ENCODE data around the gene C1orf56.

The C1orf56 gene

DNA sequence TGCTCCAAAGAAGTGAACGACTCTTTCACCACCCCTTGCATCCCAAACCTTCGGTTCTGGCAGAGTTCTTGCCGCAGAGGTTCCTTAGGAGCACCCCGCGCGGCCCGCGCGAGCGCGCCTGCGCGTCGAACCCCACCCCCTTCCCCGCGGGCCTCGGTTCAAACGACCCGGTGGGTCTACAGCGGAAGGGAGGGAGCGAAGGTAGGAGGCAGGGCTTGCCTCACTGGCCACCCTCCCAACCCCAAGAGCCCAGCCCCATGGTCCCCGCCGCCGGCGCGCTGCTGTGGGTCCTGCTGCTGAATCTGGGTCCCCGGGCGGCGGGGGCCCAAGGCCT, at the start of gene C1orf56:
C1orf56 (plus strand) TSS at position 161 of the 334 bp plus-strand sequence; CDS start at position 258, 97 bp downstream.
- DNase-seq (ENCODE audit: low spot score), result peak; percentile 77

GRCh38 chr1:150997949-150998348, 49.6 kb upstream of the C1orf56 start:
- no peak for DNase-seq (ENCODE audit: low spot score)

DNA sequence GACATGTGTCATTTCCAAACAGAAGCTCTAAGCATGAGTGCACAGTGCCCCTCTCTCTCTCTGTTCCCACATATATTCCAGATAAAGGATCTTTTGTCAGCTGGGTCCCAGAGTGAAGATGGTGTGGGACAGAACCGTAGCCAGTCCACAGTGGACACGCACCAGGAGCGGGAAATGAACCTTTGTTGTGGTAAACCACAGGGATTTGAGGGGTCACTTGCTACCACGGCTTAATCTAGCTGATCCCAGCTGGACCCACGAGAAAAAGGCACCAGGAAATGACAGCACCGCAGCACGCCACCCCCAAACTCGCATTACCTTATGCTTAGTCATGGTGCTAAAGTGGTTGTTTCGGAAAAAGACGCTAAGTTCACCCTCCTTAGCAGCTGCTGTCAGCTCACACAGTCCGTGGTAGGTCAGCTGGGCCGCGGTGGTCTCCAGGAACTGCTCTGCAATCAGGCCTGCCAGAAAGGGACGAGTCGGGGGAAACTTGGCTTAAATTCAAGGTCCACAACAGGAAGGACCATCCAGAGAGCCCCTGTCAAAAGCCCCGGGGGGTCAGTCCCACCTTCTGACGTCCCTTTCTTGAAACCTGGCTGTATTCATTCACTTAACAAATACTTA, 48.4 kb upstream of the C1orf56 start:
- DNase-seq (ENCODE audit: low spot score), result peak; percentile 71

DNA sequence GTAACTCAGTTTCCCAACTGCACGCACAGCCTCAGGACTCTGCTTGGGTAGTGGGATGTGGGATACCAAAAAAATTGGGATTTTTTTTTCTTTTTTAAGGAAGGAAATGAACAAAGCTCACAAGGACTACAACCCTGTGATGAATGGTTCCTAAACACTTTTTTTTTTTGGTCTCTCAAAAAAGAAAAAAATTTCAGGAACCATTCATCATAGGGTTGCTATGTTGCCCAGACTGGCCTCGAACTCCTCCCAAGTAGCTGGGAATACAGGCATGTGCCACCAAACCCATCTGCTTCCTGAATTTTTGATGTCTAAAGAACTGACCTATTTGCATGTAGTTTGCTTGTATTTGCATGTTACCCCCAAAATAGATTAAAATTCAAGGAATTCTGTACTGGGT, 47.6 kb upstream of the C1orf56 start:
- DNase-seq (ENCODE audit: low spot score), result no peak

DNA sequence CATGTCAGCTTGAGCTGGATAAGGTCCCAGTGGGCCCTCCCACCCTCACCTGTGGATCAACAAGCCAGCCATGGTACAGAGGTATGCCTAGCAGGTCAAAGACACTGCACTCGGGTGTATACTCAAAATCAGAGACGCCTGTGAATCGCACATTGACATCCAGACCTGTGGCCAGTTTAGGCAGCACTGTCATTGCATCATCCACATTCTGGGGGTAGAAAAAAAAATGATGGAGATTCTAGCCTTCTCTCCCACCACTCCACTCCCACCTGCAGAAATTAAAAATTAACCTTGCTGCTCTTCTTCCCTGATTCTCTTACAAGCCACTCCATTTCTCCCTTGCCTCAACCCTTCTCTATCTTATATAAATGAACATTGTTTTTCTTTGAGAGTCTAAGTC, 47.1 kb upstream of the C1orf56 start:
- DNase-seq (ENCODE audit: low spot score), result no peak

GRCh38 chr1:151001602-151002001, 45.9 kb upstream of the C1orf56 start:
- DNase-seq (ENCODE audit: low spot score), result no peak

DNA sequence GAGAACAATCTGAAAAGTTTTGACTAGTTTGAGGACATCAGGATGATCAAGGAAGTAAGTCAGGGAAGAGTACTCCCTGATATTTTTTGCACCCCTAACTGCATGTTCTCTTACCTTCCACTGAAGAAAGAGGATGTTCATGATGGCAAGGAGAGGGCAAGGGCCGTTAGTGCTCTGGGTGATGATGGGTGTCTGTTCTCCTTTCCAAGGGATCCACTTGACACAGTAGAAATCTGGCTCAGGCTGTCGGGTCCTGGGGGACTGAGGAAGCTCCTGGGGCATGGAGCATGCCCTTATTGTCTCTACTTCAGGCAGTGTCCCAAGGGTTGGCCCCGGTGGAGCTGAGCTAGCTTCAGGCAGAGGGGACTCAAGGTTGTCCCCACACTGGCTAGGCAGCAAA, 45.5 kb upstream of the C1orf56 start:
- DNase-seq (ENCODE audit: low spot score), result no peak

DNA sequence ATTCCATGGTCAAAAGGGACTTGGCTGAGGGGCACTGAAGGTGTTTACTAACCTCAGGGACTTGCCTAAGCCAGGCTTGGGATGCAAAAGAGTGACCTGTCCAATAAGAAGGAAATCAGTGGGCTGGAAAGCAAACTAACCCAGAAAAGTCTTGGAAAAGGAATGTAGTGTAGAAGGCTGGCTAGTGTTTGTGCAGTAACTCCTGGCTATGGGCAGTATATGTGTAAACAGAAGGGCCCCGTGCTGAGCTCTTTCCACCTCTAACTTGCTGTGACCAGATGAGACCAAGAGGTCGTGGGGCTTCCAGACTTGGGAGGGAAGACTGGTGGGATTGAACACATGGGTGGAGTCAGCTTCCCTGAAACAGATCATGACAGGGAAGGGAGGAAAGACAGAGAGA, 44.9 kb upstream of the C1orf56 start:
- DNase-seq (ENCODE audit: low spot score), result no peak

GRCh38 chr1:151003180-151003579, 44.4 kb upstream of the C1orf56 start:
- DNase-seq (ENCODE audit: low spot score), result no peak

GRCh38 chr1:151005729-151006319, 41.7 kb upstream of the C1orf56 start:
- no peak for DNase-seq (ENCODE audit: low spot score)

GRCh38 chr1:151006327-151007052, 41.1 kb upstream of the C1orf56 start, which contains the start of gene MINDY1:
Gene MINDY1 (minus strand): TSS chr1:151006902. CDS start chr1:151002617, 4,285 bp downstream.
- DNase-seq (ENCODE audit: low spot score), result peak; percentile 93

DNA sequence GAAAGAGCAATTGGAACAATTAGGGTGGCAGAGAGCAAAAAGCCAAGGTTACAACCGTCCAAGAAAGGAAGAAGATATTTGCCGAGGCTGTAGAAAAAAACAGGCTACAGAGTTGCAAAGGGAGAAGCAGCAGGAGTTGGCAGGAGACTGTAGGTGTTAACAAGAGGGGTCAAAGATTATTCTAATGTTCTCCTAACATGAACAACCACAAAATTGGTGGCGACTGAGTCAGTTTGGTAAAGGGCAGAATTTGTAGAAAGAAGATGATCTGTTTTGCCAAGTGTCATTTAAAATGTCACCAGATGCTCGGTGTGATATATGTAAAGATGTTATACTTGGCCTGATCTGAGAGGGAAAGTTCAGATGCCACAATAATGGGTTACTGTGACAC, 39.7 kb upstream of the C1orf56 start:
- DNase-seq (ENCODE audit: low spot score), result peak; percentile 32

GRCh38 chr1:151008244-151009205, 39.0 kb upstream of the C1orf56 start, which contains the start of gene PRUNE1:
Gene PRUNE1 (plus strand): TSS chr1:151008449. CDS start chr1:151008633, 184 bp downstream.
- DNase-seq (ENCODE audit: low spot score), result peak; percentile 96

GRCh38 chr1:151009206-151009587, 38.4 kb upstream of the C1orf56 start:
- no peak for DNase-seq (ENCODE audit: low spot score)

DNA sequence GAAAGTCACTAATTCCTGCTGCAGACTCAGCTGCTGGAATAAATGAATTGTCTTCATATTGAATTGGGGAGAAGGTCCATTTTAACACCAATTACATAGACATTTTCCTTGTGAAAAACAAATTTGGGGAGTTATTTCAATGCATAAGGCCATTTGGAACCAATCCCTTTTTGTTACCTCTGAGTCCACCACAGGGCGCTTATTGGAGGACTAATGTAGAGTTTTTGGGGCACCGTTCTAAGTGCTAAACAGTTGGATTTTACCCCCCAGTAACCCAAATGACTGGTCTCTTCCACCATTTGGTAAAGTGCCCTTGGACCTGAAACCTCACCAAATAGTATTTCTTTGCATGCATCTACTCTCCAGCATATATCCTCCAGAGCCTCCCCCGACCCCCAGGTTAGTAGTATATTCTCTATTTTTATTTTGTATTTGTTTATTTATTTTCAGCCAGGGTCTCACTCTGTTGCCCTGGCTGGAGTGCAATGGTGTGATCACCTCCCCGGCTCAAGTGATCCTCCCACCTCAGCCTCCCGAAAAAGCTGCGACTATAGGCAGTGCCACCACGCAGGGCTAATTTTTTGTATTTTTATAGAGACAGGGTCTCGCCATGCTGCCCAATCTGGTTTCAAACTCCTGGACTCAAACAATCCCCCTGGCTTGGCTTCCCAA, 37.7 kb upstream of the C1orf56 start:
- no peak for DNase-seq (ENCODE audit: low spot score)

DNA sequence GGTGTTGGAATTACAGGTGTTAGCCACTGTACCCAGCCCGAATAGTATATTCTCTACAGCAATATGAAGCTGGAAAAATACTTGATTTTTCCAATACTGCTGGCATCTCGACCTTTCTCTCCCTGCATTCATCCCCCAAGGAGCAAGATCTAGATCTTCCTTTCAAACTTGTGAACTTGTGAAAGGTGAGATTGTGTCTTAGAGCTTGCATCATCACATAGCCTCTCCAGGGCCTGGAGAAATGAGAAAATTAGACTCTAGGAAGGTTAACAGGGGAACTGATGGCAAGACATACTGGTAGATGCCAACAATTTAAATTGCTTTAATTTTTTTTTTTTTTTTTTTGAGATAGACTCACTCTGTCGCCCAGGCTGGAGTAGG, 37.2 kb upstream of the C1orf56 start:
- DNase-seq (ENCODE audit: low spot score), result no peak

GRCh38 chr1:151011154-151011850, 36.2 kb upstream of the C1orf56 start:
- DNase-seq (ENCODE audit: low spot score), result no peak

DNA sequence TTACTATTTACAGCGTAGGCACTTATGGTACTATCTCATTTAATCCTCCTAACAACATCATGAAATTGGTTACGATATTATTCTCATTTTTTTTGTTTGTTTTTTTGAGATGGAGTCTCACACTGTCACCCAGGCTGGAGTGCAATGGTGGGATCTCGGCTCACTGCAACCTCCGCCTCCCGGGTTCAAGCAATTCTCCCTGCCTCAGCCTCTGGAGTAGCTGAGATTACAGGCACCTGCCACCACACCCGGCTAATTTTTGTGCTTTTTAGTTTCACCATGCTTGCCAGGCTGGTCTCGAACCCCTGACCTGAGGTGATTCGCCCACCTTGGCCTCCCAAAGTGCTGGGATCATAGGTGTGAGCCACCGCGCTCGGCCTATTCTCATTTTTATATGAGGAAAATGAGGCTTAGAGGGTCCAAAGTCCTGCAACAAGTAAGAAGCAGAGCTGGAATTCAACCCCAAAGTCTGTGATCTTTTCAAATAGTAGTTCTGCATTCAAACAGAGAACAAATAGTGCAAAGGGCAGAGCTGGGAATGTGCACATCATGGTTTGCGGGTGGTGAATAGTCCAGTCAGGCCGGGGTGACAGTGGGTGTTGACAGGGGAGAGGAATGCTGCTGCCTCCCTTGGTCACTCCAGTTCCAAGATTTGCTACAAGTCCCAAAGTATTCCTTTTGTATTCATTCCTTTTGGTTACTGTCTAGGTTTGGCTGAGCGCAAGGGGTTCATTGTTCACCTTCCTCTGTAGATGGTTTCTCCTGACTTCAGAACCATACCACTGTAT, 34.7 kb upstream of the C1orf56 start:
- DNase-seq (ENCODE audit: low spot score), result no peak

GRCh38 chr1:151013518-151013917, 34.0 kb upstream of the C1orf56 start:
- no peak for DNase-seq (ENCODE audit: low spot score)

DNA sequence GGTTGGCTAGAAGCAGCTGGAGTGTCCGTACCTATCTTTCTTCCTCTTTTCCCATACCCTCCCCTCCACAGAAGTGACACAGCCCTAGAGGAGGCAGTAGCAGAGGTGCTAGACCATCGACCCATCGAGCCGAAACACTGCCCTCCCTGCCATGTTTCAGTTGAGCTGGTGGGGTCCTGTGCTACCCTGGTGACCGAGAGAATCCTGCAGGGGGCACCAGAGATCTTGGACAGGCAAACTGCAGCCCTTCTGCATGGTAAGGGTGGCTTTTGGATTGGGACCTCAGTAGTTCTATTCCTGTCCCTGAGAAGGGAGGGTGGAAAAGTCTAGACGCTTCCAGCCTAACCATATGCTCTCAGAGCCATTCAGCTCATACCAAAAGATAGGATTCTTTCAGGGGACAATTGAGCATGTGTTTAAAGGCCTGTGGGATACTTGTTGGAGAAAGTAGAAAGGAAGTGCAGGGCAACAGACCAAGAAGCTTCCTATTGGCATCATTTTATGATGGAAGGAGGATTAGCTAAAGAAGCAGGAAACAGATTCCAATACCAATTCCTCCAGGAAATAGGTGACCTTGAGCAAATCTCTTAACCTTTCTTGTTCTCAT, 22.9 kb upstream of the C1orf56 start:
- DNase-seq (ENCODE audit: low spot score), result peak; percentile 74

Data from putamen (tissue), 1 donor.